ENCODE results near the gene LDLRAD4.

The LDLRAD4 gene

GRCh38 chr18:13565228-13565627 is 346.7 kb downstream of the LDLRAD4 start:
- DNase-seq: peak; percentile 97 to 98

DNA sequence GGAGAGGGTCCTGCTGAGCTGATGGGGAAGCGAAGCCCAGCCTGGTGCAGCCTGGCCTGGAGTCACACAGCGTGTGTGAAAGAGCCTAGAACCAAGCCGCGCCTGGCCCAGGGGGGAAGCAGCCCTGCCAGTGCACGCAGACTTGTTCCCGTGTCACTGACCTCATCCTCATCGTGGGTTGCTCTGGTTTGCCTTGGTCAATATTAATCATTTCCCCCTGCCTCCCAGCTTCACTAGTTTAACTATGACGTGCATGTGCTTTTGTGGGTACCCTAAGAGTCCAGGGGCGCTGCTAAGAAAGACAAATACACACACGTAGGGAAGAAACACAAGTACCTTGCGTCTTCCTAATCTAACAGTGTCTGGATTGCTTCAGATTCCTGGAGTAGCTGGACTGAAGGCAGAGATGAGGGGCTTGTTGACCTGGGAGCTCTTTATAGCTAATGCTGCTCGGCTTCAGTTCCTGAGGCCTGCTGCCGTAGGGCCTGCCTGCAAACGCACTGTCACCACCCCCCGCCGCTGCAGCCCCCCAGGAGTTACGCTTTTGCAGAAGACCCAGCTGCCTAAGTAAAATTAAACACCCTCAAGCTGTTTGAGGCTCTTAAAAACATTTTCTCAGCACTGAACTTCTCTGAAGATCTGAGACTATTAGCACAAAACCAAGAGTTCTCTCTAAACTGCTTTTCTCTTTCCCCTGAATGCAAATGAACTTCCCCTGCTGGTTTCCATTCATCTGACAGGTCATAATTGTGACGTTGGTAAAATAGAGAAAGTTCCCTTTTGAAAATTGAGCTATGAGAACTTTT is 348.6 kb downstream of the LDLRAD4 start:
- peak; percentile 65 to 72 for DNase-seq

GRCh38 chr18:13568443-13569392 is 350.2 kb downstream of the LDLRAD4 start:
- DNase-seq: no peak

GRCh38 chr18:13570216-13570615 is 351.7 kb downstream of the LDLRAD4 start:
- no peak for DNase-seq

DNA sequence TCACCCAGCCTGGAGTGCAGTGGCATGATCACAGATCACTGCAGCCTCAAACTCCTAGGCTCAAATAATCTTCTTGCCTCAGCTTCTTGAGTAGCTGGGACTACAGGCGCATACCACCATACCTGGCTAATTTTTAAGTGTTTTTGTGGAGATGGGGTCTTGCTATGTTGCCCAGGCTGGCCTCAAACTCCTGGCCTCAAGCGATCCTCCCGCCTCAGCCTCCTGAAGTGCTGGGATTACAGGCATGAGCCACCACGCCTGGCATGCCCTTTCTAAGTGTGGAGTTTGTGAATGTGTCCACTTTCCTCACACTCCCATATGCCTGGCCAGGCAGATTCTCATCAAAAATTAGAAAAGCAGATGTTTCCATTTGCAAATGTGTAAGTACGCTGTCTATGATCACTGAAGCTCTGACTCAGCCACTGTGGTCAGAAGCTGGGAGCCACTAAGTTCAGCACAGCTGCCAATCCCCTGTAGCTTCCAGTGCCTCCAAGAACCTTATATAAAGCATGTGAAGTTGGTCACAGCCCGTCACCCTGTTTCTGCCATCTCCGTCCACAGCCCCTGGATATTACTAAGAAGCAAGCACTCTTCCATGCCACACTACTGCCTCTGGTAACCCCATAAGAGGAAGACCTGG is 352.4 kb downstream of the LDLRAD4 start:
- DNase-seq: no peak

GRCh38 chr18:13572148-13572547 is 353.6 kb downstream of the LDLRAD4 start:
- no peak for DNase-seq

DNA sequence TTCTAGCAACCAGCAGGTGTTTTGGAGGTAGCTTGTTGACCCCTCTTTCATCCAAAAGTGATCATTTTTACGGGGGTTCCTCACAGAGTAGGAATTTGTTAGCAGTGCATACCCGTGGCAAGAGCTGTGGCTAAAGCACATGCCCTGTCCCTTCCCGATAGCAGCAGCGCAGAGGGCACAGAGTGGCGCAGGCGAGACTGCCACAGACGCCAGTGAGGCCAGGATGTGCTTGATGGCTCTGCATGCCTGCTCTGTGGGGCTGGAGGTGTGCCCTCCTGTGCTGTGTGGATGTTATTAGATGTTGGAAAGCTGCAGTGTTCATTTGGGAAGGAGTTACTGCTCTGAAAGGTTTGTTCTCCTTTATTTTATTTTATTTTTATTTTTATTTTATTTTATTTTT is 354.2 kb downstream of the LDLRAD4 start:
- DNase-seq: no peak

DNA sequence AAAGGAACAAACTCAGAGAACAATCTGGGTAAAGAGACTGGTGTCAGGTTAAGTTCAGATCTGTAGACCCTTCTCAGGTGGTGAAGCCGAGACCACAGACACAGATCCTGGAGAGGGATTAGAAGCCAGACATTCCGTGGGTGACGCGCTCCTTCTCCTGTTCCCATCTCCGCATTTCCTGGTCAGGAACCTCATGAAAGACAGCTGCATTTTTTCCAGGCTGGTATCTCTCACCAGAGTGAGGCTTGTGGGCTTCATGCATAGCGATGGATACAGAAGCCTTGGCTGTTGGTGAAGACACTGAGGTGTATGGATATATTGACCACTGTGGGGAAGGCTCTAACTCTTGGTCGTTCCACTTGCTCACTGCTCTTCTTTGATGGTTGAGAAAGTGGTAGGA is 355.2 kb downstream of the LDLRAD4 start:
- no peak for DNase-seq

- no peak for DNase-seq
Measured at GRCh38 chr18:13574355-13574754, 355.8 kb downstream of the LDLRAD4 start.

- DNase-seq: no peak
Measured at GRCh38 chr18:13574761-13575160, 356.2 kb downstream of the LDLRAD4 start.

GRCh38 chr18:13576598-13576997 is 358.0 kb downstream of the LDLRAD4 start:
- no peak for DNase-seq

GRCh38 chr18:13577091-13577697 is 358.6 kb downstream of the LDLRAD4 start:
- peak in 1 of 2 donors; percentile 63 for DNase-seq

DNA sequence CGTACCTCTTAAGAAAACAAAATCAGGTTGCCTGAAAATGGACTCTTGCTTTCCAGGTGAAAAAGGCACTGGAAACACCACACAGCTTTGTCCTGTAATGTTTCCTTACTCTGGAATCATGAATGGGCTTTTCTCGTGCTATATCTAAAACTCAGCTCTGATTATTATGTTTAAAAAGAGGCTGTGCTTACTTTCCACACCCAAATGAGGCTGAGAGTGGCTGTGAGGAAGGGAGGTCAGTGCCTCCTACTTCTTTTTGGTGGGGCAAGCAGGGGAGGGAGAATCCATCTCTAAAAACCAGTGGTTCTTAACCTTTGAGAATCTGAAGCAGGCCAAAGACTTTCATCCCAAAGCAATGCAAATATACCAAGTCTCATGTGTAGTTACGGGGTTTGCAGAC is 359.2 kb downstream of the LDLRAD4 start:
- DNase-seq: no peak

GRCh38 chr18:13578400-13578799 is 359.8 kb downstream of the LDLRAD4 start:
- DNase-seq: no peak

DNA sequence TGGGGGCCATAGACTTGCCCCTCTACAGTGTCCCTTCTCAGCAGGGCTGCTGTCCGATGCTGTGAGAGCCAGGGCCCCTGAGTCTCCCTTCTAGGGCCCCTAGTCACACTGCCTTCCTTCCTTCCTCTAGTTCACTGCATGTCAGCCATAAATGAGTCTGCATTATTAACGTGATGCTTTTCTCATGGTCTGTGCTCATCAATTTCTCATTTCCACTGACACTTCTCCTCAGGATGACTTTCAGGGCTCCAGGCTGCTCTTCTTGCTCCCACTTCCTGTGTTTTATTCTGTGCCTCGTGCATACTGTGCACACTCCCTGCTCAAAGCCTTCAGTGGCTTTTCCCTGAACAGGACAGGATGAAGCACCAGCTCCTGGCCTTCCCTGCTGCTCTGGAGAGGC is 361.3 kb downstream of the LDLRAD4 start:
- no peak for DNase-seq

DNA sequence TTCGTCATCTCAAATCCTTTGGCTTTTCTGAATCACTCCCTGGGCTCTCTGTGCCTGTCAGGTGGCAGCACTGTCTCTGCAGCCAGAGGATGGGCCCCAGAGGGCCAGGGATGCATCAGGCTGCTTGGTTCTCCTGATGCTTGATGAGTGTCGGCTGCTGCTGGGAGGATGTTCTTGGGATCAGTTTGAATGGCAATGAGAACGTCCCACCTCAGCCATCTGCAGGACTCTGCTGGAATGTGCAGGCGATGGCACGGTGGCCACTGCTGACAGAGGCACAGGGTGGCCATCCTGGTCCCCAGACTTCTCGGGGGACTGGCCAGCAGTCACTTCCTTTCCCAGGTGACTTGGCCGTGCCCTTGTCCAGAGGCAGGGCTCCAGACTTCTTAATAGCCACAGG is 361.8 kb downstream of the LDLRAD4 start:
- no peak for DNase-seq

GRCh38 chr18:13580991-13581390 is 362.4 kb downstream of the LDLRAD4 start:
- peak in 1 of 2 donors; percentile 75 for DNase-seq

DNA sequence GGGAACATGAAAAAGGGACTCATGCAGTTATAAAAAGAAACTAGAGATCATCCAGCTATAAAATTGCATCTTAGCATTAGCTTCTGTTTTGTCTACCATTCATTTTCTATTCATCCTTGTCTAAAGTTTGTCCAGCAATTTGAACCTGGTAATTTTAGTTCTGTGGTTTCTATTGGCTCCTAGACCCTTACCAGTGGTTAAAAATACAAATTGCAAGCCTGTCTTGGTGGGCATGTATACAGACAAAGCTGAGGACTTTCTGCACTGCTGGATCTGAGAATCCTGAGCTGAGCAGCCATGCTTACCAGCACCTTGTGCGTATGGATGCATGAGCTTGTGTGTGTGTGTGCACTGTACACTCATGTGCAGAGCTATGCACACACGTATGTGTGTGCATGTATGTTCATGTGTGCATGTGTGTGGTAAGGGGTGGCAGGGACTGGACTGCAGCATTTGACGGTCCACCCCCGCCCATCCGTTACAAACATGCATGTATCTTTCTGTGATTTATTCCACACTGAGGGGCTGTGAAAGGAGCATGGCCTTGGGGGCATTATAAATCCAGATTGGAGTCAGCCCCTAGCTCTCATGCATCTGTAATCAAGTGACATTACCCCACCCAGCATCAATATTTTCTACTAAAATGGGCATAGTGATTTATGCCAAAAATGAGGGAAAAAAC is 363.1 kb downstream of the LDLRAD4 start:
- DNase-seq: no peak

DNA sequence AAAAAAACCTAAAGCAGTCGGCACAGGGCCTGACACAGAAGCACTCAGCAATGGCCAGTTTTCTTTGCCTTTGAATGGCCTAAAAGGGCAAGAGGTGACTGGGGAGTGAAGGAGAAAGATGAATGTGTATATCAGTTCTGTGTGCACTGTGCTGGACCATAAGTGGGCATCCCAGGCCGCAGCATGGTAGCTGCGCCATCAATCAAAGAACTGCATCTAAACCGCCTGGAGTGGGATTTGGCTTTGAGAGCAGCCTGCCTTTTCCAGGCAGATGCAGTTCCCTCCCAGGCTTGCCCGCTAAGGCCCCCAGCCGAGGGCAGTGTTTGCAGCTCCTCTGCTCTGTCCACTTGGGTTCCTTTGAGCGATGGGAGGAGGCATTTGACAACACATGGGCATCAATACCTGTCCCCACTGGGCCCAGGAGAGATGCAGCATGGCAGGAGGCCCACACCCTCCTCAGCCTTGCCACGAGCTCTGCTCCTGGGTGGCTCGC is 363.7 kb downstream of the LDLRAD4 start:
- DNase-seq: no peak

DNA sequence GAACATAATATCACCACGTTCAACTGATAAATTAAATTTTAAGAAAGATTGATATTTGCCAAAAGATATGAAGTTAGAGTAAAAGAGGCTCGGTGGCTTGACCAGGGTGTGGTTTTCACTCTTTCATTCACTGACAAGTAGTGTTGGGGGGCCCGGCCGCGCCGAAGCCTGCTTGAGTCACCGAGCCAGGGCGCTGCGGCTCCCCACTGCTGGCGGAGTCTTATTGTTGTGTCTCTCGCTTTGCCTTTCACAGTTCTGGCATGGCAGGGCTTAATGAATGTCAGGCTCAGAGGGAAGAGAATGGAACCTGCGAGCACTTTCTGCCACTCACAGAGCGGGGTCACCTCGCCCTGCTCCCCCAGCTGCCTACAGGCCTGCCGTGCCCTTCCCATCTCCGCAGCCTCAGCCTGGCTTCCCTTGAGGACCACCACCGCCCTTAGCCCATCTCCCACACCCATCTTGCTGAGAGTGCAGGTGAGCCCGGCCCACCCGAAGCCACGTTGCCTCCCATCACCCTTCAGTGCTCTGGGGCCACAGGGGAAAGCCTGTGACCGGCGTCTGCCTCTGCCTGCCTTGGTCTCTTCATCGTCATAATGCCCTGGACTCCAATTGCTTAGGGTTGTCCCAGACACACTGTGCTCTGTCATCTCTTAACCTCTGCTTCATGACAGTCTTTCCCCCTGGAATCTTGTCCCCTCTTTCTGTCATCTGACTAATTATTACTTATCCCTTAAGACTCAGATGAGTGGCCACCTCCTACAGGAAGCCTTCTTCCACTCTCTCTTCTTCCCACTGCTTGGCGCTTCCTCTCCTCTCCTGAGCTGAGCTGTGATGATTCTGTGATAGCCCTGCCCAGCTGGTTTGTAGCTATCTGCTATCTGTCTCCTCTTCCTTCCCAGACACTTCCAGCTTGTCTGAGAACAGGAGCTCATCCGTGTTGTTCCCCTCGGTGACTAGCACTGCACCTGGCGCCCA is 365.3 kb downstream of the LDLRAD4 start:
- no peak for DNase-seq

GRCh38 chr18:13584825-13585224 is 366.3 kb downstream of the LDLRAD4 start:
- no peak for DNase-seq

All from hippocampal formation (tissue), 2 donors.